Femur (tissue), 1 donor: Measurements from ENCODE around the gene LRG1.
"Not testable (repeated sequence)": the region's sequence is repeated elsewhere in the genome, so short reads cannot be mapped to it uniquely, and the experiment has no call there.

ENCODE experiments used
- DNase-seq: peaks from one replicate; pipeline ENCODE4 v3.0.0-alpha.2; 2017

Gene LRG1

GRCh38 chr19:4575267-4576015 is 35.6 kb upstream of the LRG1 start:
- DNase-seq = peak; percentile 86

GRCh38 chr19:4573682-4574081 is 33.8 kb upstream of the LRG1 start:
- no peak for DNase-seq

GRCh38 chr19:4571305-4571917 is 31.6 kb upstream of the LRG1 start:
- peak; percentile 82 for DNase-seq

- no peak for DNase-seq
These were observed 31.1 kb upstream of the LRG1 start for GRCh38 chr19:4570916-4571304.

- DNase-seq = no peak
These were observed 30.6 kb upstream of the LRG1 start for GRCh38 chr19:4570402-4570801.

- no peak for DNase-seq
These were observed 29.1 kb upstream of the LRG1 start for GRCh38 chr19:4568886-4569285.

GRCh38 chr19:4567584-4568071 is 27.8 kb upstream of the LRG1 start:
- DNase-seq = peak; percentile 72

- DNase-seq = no peak
These were observed 26.7 kb upstream of the LRG1 start for GRCh38 chr19:4566402-4567051.

GRCh38 chr19:4563562-4563961 is 23.7 kb upstream of the LRG1 start:
- not testable (repeated sequence) for DNase-seq

- DNase-seq = not testable (repeated sequence)
These were observed 22.2 kb upstream of the LRG1 start for GRCh38 chr19:4562085-4562484.

- no peak for DNase-seq
These were observed 19.7 kb upstream of the LRG1 start, which contains the start of gene SEMA6B for GRCh38 chr19:4559569-4559968. Gene SEMA6B (minus strand): TSS chr19:4559684. CDS start chr19:4558457, 1,227 bp downstream.

GRCh38 chr19:4557971-4558941 is 18.4 kb upstream of the LRG1 start:
- no peak for DNase-seq

- no peak for DNase-seq
These were observed 17.5 kb upstream of the LRG1 start for GRCh38 chr19:4557144-4557970.

- no peak for DNase-seq
These were observed 16.8 kb upstream of the LRG1 start for GRCh38 chr19:4556597-4557127.

- DNase-seq = no peak
These were observed 16.1 kb upstream of the LRG1 start for GRCh38 chr19:4555657-4556561.

GRCh38 chr19:4554717-4555116 is 14.9 kb upstream of the LRG1 start:
- DNase-seq = no peak

- DNase-seq = no peak
These were observed 13.9 kb upstream of the LRG1 start for GRCh38 chr19:4553775-4554174.

GRCh38 chr19:4553092-4553695 is 13.4 kb upstream of the LRG1 start:
- DNase-seq = no peak

GRCh38 chr19:4552525-4552819 is 12.6 kb upstream of the LRG1 start:
- DNase-seq = no peak

GRCh38 chr19:4550479-4551050 is 10.7 kb upstream of the LRG1 start:
- no peak for DNase-seq
